ENCODE measurements around the gene NKD2.

The NKD2 gene

DNA sequence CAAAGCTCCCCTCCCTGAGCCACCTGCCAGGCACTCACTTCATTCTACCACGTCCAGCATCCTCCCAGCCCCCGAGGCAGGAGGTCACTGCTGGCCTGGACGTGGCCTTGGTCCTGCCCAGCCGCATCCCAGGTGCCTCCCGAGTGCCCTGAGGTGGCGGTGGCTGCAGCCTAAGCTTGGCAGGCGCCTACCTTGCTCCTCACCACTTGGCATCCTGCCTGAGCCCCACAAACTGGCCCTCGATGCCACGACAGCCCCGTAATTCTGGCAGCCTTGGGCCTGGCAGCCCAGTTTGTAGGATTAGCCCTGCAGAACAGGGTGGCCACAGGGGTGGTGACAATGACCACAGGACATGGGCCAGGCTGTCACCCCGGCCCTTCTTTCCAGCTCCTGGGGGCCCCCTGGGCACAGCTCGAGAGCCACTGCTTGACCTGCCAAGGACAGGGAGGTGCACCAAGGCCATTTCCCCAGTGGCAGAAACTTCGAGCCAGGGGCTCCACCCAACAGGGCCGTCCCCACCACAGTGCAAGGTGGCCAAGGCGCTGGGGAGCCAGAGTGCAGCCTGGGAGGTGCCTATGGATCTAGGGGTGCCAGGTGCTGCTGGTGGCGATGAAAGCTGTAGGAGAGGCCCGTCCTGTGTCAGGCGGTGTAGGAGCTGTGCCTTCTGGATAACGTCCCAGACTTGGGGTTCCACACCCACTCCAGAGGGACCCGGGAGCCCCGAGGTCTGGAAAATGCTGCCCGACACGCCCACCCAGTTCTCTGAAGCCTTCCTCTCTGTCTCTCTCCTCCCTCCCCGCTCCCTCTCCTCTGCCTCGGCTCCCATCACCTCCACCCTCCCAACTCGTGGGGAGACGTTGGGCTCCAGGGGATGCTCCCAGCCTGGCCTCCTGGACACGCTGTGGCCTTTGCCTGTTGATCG is 18.4 kb downstream of the NKD2 start:
- TF ChIP-seq, protein P1, sequence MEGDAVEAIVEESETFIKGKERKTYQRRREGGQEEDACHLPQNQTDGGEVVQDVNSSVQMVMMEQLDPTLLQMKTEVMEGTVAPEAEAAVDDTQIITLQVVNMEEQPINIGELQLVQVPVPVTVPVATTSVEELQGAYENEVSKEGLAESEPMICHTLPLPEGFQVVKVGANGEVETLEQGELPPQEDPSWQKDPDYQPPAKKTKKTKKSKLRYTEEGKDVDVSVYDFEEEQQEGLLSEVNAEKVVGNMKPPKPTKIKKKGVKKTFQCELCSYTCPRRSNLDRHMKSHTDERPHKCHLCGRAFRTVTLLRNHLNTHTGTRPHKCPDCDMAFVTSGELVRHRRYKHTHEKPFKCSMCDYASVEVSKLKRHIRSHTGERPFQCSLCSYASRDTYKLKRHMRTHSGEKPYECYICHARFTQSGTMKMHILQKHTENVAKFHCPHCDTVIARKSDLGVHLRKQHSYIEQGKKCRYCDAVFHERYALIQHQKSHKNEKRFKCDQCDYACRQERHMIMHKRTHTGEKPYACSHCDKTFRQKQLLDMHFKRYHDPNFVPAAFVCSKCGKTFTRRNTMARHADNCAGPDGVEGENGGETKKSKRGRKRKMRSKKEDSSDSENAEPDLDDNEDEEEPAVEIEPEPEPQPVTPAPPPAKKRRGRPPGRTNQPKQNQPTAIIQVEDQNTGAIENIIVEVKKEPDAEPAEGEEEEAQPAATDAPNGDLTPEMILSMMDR (IDR thresholded peaks at IDR 0.05), result no peak
- H3K27ac ChIP-seq, result no peak overlapping the region
- H3K4me1 ChIP-seq, result no peaks in the 10 kb centered on the region
- H2AFZ ChIP-seq, result no peak overlapping the region
- no peaks in the 10 kb centered on the region for H3K36me3 ChIP-seq (ENCODE audit: control insufficient read depth, insufficient read depth, low read length)
- no peak overlapping the region for H3K4me2 ChIP-seq (ENCODE audit: low read length)
- H3K79me2 ChIP-seq, result no peaks in the 10 kb centered on the region
- H3K9me3 ChIP-seq (ENCODE audit: control insufficient read depth, low read length), result no peaks in the 10 kb centered on the region
- no peak overlapping the region for H3K9ac ChIP-seq
- H3K4me3 ChIP-seq (ENCODE audit: low read depth, low read length), result no peak overlapping the region
- H3K27me3 ChIP-seq (ENCODE audit: control insufficient read depth, insufficient read depth, low read length), result peaks cover 4% of the 10 kb centered on the region

DNA sequence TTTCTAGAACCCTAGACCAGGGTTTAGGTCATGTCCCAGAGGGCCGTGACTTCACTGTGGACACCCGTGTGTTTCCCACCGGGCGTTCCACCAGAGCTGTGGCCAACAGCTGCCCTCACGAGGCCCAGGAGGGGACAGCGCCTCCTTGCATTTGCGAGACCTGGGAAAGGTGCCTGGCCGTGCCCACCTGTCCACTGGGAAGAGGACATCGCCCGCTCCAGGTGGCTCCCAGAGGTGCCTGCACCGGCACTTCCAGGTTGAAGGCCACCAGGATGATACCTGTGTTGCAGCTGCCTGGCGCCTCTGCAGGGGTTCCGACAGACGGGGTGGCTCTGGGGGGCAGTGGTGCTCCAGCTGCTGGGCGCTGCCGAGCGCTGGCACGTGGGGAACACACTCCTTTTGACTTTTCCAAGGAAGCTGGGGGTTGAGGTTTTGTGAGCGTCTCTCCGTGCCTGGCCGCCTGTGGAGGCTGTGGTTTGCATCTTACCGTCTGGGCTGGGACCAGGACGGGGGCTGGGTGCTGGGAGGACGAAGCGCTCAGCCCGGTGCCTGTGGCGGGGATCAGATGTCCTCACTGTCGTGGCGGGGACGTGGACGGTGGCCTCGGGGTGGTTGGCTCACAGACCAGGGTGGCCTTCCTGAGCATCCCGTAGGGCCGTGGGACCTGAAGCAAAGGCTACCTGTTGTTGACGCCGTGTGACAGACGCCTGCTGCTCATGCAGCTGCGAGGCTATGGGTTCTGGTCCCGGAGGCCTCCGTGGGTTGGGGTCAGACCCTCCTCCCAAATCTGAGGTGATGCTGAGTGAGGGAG is 19.2 kb downstream of the NKD2 start:
- no peaks in the 10 kb centered on the region for H3K4me1 ChIP-seq
- H3K79me2 ChIP-seq, result no peaks in the 10 kb centered on the region
- peaks cover 4% of the 10 kb centered on the region for H3K27me3 ChIP-seq (ENCODE audit: control insufficient read depth, insufficient read depth, low read length)
- TF ChIP-seq, protein P1 (IDR thresholded peaks at IDR 0.05), result no peak
- H2AFZ ChIP-seq, result no peak overlapping the region
- H3K4me3 ChIP-seq (ENCODE audit: low read depth, low read length), result no peak overlapping the region
- no peaks in the 10 kb centered on the region for H3K36me3 ChIP-seq (ENCODE audit: control insufficient read depth, insufficient read depth, low read length)
- no peaks in the 10 kb centered on the region for H3K9me3 ChIP-seq (ENCODE audit: control insufficient read depth, low read length)
- H3K27ac ChIP-seq, result no peak overlapping the region
- H3K4me2 ChIP-seq (ENCODE audit: low read length), result no peak overlapping the region
- H3K9ac ChIP-seq, result no peak overlapping the region

DNA sequence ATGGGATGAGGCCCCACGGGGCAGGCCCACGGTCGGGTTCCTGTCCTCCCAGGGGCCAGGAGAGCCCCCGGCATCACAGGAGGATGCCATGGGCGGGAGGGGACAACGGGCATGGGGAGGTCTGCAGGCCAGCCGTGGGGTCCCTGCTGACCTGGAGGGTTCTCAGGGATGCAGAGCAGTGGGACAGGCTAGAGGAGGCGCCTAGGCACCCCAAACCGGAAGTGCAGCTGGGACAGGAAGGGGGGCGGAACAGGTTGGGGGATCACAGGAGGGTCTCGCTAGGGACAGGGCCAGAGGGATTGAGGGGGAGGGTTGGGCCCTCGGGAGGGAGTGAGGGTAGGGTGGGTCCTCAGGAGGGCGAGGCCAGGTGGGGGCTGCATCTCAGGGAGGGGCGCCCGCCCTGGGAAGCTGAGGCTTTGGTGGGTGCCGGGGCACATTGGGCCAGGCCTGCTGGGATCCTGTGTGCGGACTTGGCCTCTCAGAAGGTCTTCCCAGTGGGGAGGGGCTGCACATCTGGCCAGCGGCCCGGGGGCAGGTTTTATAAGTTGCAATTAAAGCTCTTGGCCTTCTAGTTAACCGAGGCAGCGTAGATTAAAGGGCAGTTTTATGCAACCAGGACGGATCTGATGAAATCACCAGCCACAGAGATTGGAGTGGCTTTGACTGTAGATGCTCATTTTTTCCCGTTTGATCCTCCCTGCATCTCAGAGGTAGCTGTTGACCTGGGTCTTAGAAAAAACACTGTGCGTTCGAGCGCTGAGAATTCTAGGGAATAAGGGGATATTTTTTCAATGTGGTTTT is 20.1 kb downstream of the NKD2 start:
- no peak overlapping the region for H3K27ac ChIP-seq
- no peak overlapping the region for H3K4me3 ChIP-seq (ENCODE audit: low read depth, low read length)
- H3K79me2 ChIP-seq, result no peaks in the 10 kb centered on the region
- H3K9ac ChIP-seq, result no peak overlapping the region
- TF ChIP-seq, protein P1 (IDR thresholded peaks at IDR 0.05), result no peak
- no peaks in the 10 kb centered on the region for H3K9me3 ChIP-seq (ENCODE audit: control insufficient read depth, low read length)
- H3K36me3 ChIP-seq (ENCODE audit: control insufficient read depth, insufficient read depth, low read length), result no peaks in the 10 kb centered on the region
- no peak overlapping the region for H3K4me2 ChIP-seq (ENCODE audit: low read length)
- H3K27me3 ChIP-seq (ENCODE audit: control insufficient read depth, insufficient read depth, low read length), result peaks cover 4% of the 10 kb centered on the region
- H2AFZ ChIP-seq, result no peak overlapping the region
- H3K4me1 ChIP-seq, result no peaks in the 10 kb centered on the region

DNA sequence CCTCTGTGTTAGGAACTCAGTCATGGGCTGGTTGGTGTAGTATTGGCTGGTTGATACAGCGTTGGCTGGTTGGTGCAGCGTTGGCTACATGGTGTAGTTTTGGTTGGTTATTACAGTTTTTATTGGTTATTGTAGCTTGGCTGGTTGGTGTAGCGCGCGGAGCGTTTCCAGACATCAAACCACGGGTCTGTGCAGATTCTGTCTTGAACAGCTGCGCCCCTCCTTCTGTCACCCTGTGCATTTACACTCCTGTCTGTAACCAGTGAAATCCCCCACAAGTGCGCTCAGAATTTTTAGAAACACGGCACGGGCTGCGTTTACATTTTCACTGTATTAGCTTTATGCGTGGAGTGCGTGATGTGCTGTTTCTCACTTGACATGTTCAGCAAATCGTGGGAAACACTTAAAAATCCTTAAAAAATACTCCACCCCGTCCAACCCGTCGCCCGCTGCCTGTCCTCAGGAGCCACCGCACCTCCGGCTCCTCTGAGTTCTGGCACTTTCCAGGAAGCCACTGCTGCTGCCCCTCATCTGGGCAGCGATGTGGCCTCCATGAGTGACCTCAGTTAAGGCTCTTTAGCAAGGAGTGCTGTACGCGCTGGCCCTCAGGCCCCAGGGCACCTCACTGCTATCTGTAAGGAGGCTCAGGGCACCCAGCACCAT is 20.8 kb downstream of the NKD2 start:
- H3K79me2 ChIP-seq, result no peaks in the 10 kb centered on the region
- no peak overlapping the region for H3K4me2 ChIP-seq (ENCODE audit: low read length)
- TF ChIP-seq, protein P1 (IDR thresholded peaks at IDR 0.05), result no peak
- no peak overlapping the region for H2AFZ ChIP-seq
- no peaks in the 10 kb centered on the region for H3K4me1 ChIP-seq
- no peaks in the 10 kb centered on the region for H3K9me3 ChIP-seq (ENCODE audit: control insufficient read depth, low read length)
- no peak overlapping the region for H3K4me3 ChIP-seq (ENCODE audit: low read depth, low read length)
- peaks cover 4% of the 10 kb centered on the region for H3K27me3 ChIP-seq (ENCODE audit: control insufficient read depth, insufficient read depth, low read length)
- no peak overlapping the region for H3K9ac ChIP-seq
- H3K27ac ChIP-seq, result no peak overlapping the region
- H3K36me3 ChIP-seq (ENCODE audit: control insufficient read depth, insufficient read depth, low read length), result no peaks in the 10 kb centered on the region

Measured in parathyroid adenoma (tissue), 2 donors.